BLaER1 (cell line): ENCODE results near the gene TGFBR3.

Source experiments
- H3K27ac ChIP-seq: shearing (Covaris generic); formaldehyde crosslinking; 2 replicates; pipeline ENCODE4 v1.8.1; 2022
- H3K27me3 ChIP-seq: shearing (Covaris generic); formaldehyde crosslinking; 2 replicates; pipeline ENCODE4 v1.8.1; 2022
- H3K36me3 ChIP-seq: shearing (Covaris generic); formaldehyde crosslinking; 2 replicates; pipeline ENCODE4 v1.8.1; 2022
- H3K4me1 ChIP-seq: shearing (Covaris generic); formaldehyde crosslinking; 2 replicates; pipeline ENCODE4 v1.8.1; 2022
- H3K4me2 ChIP-seq: shearing (Covaris generic); formaldehyde crosslinking; 2 replicates; pipeline ENCODE4 v1.8.1; 2022
- H3K4me3 ChIP-seq: shearing (Covaris generic); formaldehyde crosslinking; 2 replicates; pipeline ENCODE4 v1.8.1; 2022
- H3K9ac ChIP-seq: shearing (Covaris generic); formaldehyde crosslinking; 2 replicates; pipeline ENCODE4 v1.8.1; 2022
- H3K9me3 ChIP-seq: shearing (Covaris generic); formaldehyde crosslinking; 2 replicates; pipeline ENCODE4 v1.8.1; 2022
- H4K20me1 ChIP-seq: shearing (Covaris generic); formaldehyde crosslinking; 2 replicates; pipeline ENCODE4 v1.8.1; 2022
- Cebpa-rat ChIP-seq: shearing (Covaris generic); IDR thresholded peaks from 2 replicates; pipeline ENCODE4 v1.8.1; 2022

The TGFBR3 gene

DNA sequence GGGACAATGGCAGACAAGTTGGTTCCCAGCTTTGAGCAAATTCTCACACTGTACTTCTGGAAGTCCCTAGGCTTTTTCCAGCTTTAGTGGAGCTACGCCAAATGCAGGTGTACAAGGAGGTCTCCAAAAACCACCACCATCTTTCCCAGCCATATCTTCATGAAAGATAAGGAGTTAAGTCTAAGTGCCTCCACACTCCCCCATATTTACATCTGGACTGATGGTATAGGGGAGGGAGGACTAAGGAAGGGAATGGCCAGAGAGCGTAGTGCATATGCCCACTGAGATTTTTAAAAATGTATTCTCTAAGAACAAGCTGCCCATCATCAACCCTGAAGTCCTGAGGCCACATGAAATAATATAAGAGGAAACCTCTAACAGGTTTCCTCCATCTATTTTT is 161.3 kb downstream of the TGFBR3 start:
- H3K9ac ChIP-seq, result no peak overlapping the region
- H3K27ac ChIP-seq, result no peak overlapping the region
- peaks cover 33% of the 10 kb centered on the region for H3K4me1 ChIP-seq
- no peaks in the 10 kb centered on the region for H3K27me3 ChIP-seq
- H4K20me1 ChIP-seq, result no peaks in the 10 kb centered on the region
- H3K4me2 ChIP-seq, result peak overlapping the region; percentile 59
- H3K4me3 ChIP-seq, result no peak overlapping the region
- no peak for TF ChIP-seq Cebpa-rat
- peaks cover 4% of the 10 kb centered on the region for H3K9me3 ChIP-seq
- peaks cover 13% of the 10 kb centered on the region for H3K36me3 ChIP-seq

DNA sequence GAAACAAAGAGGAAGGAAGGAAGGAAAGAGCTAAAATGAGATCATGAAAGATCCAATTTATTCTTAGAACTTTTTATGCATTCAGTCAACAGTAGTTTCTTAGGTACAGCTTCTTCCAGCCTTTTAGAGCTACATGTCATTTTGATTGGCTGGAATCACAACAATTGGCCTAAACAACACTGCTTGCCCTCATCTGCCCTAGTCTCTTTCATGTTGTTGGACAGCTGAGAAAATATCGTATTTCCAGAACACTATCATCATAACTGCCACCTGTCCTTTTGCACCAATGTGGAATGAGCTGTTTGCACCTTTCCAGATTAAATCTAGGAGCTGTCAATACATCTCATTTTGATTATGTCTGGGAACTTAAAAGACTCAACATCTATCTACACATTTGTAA is 161.7 kb downstream of the TGFBR3 start:
- TF ChIP-seq Cebpa-rat, result no peak
- peak overlapping the region; percentile 59 for H3K4me2 ChIP-seq
- H3K9me3 ChIP-seq, result peaks cover 4% of the 10 kb centered on the region

DNA sequence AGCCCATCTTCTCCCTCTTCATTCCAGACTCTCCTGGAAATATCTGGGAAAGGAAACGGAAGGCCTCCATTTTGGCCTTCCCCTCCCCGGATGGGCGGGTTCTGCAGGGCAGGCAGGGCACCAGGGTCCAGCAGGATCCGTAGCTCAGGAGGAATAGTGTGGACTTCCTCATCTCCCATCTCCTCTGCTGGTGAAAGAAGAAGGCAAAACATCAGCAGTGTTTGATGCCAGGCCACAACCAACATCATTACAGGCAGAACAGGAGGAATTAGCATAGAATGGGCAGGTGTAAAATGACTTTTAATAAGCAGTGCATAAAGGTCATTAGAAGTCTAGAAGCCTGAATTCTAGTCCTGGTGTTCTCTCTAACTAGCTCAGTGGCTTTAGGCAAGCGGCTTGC is 165.9 kb downstream of the TGFBR3 start:
- Histone ChIP-seq H3K9ac (no peak overlapping the region), H3K4me1 (peaks cover 29% of the 10 kb centered on the region), H3K4me3 (no peak overlapping the region), H3K27me3 (no peaks in the 10 kb centered on the region), H3K27ac (no peak overlapping the region), H3K4me2 (no peak overlapping the region), H4K20me1 (no peaks in the 10 kb centered on the region), H3K9me3 (peaks cover 4% of the 10 kb centered on the region), H3K36me3 (peaks cover 22% of the 10 kb centered on the region)
- no peak for TF ChIP-seq Cebpa-rat

More for the DNA sequence above, 161.7 kb downstream of the TGFBR3 start:
- peaks cover 30% of the 10 kb centered on the region for H3K4me1 ChIP-seq
- no peak overlapping the region for H3K9ac ChIP-seq
- no peak overlapping the region for H3K4me3 ChIP-seq
- H3K36me3 ChIP-seq, result peaks cover 17% of the 10 kb centered on the region
- H3K27ac ChIP-seq, result no peak overlapping the region
- no peaks in the 10 kb centered on the region for H3K27me3 ChIP-seq
- H4K20me1 ChIP-seq, result no peaks in the 10 kb centered on the region

DNA sequence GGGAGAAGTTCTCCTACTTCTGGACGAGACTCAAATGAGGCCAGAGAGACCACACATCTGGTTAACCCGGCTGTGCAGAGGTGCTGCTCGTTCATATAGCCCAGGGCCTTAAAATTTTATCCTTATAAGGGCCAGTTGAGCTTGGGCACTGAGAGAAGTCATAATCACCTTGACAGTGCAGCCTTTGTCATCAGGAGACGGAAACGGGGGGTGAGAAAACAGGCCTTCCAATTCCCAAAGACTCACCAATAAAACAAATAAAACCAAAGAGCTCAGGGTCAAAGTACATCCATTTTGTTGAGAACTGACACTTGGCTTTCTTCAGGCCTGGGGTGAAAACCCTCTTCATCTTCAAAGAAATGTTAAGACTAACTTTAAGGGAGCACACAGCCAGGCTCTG is 167.1 kb downstream of the TGFBR3 start:
- Histone ChIP-seq H3K4me3 (no peak overlapping the region), H3K9ac (no peak overlapping the region), H3K36me3 (peaks cover 22% of the 10 kb centered on the region), H4K20me1 (no peaks in the 10 kb centered on the region), H3K27ac (no peak overlapping the region), H3K27me3 (no peaks in the 10 kb centered on the region), H3K4me1 (peaks cover 28% of the 10 kb centered on the region), H3K4me2 (no peak overlapping the region), H3K9me3 (peaks cover 4% of the 10 kb centered on the region)
- no peak for TF ChIP-seq Cebpa-rat

DNA sequence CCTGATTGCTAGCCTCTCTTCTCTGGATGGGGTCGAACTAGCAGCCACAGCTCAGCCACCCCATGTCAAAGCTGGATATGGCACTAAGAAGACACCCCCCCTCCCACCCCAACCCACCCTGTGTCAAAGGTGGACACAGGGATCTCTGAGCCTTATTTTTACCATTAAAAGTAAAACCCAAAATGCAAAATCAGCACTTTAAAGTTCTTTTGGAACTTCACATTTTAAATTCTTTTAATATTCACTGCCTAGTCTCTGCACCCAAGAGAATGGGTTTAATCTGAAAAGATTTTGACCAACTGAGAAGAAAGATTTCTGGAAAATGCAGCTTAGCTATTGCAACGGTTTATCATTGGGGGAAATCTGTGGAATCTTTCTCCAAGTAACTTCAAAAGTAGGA is 167.6 kb downstream of the TGFBR3 start:
- H3K36me3 ChIP-seq, result peaks cover 22% of the 10 kb centered on the region
- no peak for TF ChIP-seq Cebpa-rat
- no peaks in the 10 kb centered on the region for H3K27me3 ChIP-seq
- H3K27ac ChIP-seq, result no peak overlapping the region
- no peak overlapping the region for H3K9ac ChIP-seq
- peaks cover 28% of the 10 kb centered on the region for H3K4me1 ChIP-seq
- no peaks in the 10 kb centered on the region for H4K20me1 ChIP-seq
- peaks cover 4% of the 10 kb centered on the region for H3K9me3 ChIP-seq
- no peak overlapping the region for H3K4me3 ChIP-seq
- no peak overlapping the region for H3K4me2 ChIP-seq

DNA sequence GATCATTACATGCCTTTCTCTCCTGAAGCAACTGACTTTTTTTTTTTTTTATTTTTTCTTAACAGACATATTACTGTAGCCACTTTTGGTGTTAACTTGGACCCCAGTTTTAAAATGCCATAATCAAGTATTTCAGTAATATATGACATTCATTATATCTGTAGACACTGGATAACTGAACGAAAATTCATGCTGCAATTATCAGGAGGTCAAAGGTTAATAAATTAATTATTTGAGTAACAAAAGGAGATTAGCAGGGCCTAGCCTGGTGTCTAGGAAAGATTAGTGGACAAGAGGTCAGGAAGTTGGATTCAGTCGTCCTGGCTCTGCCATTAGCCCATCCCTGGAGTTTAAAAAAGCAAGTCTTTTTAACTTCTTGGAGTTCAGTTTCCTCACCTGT is 168.1 kb downstream of the TGFBR3 start:
- no peak overlapping the region for H3K9ac ChIP-seq
- TF ChIP-seq Cebpa-rat, result no peak
- H3K27ac ChIP-seq, result no peak overlapping the region
- H3K4me3 ChIP-seq, result no peak overlapping the region
- H3K27me3 ChIP-seq, result no peaks in the 10 kb centered on the region
- no peak overlapping the region for H3K4me2 ChIP-seq
- H3K9me3 ChIP-seq, result peaks cover 4% of the 10 kb centered on the region
- H4K20me1 ChIP-seq, result no peaks in the 10 kb centered on the region
- peaks cover 22% of the 10 kb centered on the region for H3K36me3 ChIP-seq
- peaks cover 31% of the 10 kb centered on the region for H3K4me1 ChIP-seq

DNA sequence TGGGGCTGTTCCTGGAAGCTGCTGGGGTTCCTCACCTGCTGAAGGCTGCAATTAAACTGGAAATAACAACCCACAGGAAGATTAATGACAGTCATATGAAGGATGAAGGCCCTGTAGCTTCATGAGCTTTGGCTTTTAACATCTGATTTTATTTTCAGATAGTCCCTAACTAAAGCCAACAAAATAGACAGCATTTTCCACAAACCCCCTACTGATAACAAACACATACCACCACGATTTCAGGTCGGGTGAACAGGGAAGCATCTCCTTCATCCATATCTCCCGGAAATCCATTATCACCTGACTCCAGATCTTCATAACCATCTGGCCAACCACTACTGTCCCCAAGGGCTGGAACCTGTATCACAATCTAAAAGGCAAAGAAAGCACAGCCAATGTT is 169.6 kb downstream of the TGFBR3 start:
- H3K4me1 ChIP-seq, result peaks cover 46% of the 10 kb centered on the region
- no peaks in the 10 kb centered on the region for H4K20me1 ChIP-seq
- H3K4me3 ChIP-seq, result no peak overlapping the region
- TF ChIP-seq Cebpa-rat, result no peak
- H3K9me3 ChIP-seq, result peaks cover 3% of the 10 kb centered on the region
- no peak overlapping the region for H3K27ac ChIP-seq
- H3K27me3 ChIP-seq, result no peaks in the 10 kb centered on the region
- H3K4me2 ChIP-seq, result peak overlapping the region; percentile 31; the same call in 1 of the 2 replicates
- no peak overlapping the region for H3K9ac ChIP-seq
- H3K36me3 ChIP-seq, result peaks cover 21% of the 10 kb centered on the region

DNA sequence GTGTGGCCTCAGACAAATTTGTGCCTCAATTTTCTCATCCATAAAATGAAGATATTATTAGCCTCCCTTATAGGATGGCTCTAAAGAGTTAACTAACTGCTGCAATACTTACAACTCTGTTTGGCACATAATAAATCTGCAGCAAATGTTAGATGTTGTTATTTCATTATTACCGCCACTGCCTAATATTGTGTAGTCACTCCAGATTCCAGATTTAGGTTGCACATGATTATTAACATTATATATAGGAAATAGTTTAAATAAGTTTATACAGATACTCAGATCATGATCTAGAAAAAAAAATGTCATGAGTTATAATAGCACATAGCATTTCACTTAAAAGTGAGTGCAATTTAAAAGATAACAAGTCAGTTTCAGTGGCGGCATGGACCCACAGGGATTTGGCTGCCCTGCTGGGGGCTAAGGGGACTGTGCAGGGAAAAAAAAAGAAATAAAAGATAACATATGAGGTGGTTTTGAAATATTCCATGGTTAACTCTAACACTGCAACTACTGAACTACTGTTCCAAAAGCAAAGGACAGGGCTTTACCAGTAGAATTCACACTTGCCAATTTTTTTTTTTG is 170.4 kb downstream of the TGFBR3 start:
- Histone ChIP-seq H3K27ac (no peak overlapping the region), H3K27me3 (no peaks in the 10 kb centered on the region), H3K36me3 (peaks cover 18% of the 10 kb centered on the region), H3K4me1 (peaks cover 55% of the 10 kb centered on the region), H4K20me1 (no peaks in the 10 kb centered on the region), H3K9ac (no peak overlapping the region), H3K4me3 (no peak overlapping the region), H3K4me2 (0 out of 2 replicates have a peak overlapping the region, but pooled peaks have one; percentile 31), H3K9me3 (no peaks in the 10 kb centered on the region; the same call in 1 of the 2 replicates)
- TF ChIP-seq Cebpa-rat, result no peak

DNA sequence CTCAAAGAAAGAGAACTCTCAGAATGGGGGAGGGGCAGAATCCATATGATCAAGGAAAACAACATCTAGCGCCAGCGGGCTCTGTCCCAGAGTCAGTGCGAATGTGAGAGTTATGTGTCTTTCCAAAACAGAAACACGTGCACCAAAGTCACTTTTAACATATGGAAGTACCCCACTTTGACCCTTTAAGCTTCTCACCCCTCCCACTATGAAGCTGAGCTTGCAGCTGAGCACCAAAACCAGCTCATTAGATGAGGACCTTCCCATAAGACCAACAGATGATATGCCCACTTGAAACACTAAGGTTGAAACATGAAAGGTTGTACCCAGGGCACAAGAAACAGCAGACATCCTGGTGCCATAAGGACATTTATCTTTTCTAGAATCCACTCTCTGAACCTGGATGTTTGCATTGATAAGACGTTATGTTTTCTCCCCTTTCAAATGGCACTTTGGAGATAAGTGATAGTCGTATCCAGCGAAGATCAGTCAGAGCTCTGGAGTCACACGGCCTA is 171.0 kb downstream of the TGFBR3 start:
- Histone ChIP-seq H3K36me3 (peaks cover 12% of the 10 kb centered on the region), H3K27me3 (no peaks in the 10 kb centered on the region), H3K4me1 (peaks cover 61% of the 10 kb centered on the region), H3K4me3 (no peak overlapping the region), H3K9ac (no peak overlapping the region), H4K20me1 (no peaks in the 10 kb centered on the region), H3K27ac (no peak overlapping the region), H3K9me3 (no peaks in the 10 kb centered on the region; the same call in 1 of the 2 replicates), H3K4me2 (no peak overlapping the region)
- TF ChIP-seq Cebpa-rat, result no peak

DNA sequence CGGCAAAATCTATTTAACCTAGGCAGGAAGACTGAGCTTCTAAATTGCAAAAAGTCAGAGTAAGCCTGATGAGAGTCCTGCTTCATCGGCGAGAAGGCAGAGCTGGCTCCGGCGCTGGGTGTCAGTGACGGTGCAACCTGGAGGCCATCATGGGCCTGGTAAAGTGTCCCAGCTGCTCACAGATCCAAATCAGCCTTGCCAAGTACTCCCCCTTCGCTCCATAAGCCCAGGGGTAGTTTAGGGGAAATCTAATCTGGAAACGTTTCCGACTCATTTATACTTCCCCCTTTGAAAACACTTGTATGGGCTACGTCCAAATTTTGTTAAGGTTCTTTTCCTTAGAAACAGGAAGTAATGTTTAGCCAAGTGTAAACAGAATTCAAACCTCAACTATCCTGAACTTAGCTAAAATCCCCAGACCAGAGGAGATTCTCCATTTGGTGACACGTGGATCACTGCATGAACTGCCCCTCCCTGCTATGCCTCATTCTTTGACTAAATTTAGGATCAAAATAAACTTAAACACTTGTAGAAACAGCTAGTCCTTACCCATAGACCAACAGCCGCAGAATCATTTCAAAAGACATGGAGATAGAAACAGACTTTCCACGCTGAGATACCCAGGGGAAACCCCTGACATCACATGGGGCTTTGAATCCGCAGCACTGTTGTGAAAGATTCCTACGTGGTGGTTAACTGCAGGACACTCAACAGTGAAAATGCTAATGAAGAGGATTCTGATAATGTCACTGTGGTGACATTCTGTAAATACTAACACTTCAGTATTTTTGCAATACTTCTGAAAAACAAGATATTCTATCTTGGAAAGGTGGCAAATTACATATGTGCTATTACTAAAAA is 172.7 kb downstream of the TGFBR3 start:
- H3K9ac ChIP-seq, result peak overlapping the region; percentile 39; the same call in 1 of the 2 replicates
- peaks cover 8% of the 10 kb centered on the region for H3K36me3 ChIP-seq

More for the DNA sequence above, 172.7 kb downstream of the TGFBR3 start:
- Histone ChIP-seq H3K27me3 (no peaks in the 10 kb centered on the region), H3K4me2 (peak overlapping the region; percentile 83), H4K20me1 (no peaks in the 10 kb centered on the region), H3K4me3 (peak overlapping the region; percentile 34), H3K9me3 (no peaks in the 10 kb centered on the region; the same call in 1 of the 2 replicates), H3K4me1 (peaks cover 67% of the 10 kb centered on the region), H3K27ac (peak overlapping the region; percentile 80)
- peak; percentile 85 for TF ChIP-seq Cebpa-rat
